ENCODE data around the gene BOC. TPM values are rescaled to one million over a fixed set of nuclear protein-coding genes. Genes with fewer than 3 reads are reported as not detected.

BOC gene
- polyA plus RNA-seq, 10 donors: 46.9 to 103 (median 66.5) TPM

- no peak for DNase-seq
These were observed 73.9 kb downstream of the BOC start for GRCh38 chr3:113285226-113285625.

GRCh38 chr3:113285741-113286140 is 74.4 kb downstream of the BOC start:
- DNase-seq: no peak

DNA sequence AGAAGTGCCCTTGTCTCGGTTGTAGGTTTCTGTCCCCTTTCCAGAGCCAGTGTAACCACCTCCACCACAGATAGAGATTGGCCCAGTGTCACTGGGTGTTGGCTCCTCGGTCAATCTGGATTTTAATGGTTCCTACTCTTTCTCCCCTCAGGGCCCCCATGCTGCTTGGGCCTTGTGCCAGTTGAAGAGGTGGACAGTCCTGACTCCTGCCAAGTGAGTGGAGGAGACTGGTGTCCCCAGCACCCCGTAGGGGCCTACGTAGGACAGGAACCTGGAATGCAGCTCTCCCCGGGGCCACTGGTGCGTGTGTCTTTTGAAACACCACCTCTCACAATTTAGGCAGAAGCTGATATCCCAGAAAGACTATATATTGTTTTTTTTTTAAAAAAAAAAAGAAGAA is 75.2 kb downstream of the BOC start:
- no peak for DNase-seq

DNA sequence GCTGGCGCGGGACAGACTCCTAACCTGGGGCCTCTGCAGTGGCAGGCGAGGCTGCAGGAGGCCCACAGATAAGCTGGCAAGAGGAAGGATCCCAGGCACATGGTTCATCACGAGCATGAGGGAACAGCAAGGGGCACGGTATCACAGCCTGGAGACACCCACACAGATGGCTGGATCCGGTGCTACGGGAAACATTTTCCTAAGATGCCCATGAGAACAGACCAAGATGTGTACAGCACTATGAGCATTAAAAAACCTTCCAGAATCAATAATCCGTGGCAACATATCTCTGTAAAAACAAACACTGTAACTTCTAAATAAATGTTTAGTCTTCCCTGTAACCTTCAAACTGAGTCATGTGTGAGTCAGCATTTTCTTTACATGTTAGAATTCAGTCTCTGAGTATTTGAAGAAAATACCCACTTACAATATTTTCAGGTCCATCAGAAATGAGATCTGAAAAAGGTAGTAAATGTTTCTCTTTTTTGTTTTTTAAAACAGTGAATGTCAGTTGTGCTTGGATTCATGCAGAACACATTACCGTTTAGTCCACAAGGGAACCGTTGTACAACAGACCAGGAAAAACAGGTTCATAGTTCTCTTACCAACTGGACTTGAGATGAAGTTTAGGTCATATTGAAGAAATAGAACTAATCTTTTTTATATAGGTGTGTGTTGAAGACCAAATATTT is 75.9 kb downstream of the BOC start:
- DNase-seq: no peak

DNA sequence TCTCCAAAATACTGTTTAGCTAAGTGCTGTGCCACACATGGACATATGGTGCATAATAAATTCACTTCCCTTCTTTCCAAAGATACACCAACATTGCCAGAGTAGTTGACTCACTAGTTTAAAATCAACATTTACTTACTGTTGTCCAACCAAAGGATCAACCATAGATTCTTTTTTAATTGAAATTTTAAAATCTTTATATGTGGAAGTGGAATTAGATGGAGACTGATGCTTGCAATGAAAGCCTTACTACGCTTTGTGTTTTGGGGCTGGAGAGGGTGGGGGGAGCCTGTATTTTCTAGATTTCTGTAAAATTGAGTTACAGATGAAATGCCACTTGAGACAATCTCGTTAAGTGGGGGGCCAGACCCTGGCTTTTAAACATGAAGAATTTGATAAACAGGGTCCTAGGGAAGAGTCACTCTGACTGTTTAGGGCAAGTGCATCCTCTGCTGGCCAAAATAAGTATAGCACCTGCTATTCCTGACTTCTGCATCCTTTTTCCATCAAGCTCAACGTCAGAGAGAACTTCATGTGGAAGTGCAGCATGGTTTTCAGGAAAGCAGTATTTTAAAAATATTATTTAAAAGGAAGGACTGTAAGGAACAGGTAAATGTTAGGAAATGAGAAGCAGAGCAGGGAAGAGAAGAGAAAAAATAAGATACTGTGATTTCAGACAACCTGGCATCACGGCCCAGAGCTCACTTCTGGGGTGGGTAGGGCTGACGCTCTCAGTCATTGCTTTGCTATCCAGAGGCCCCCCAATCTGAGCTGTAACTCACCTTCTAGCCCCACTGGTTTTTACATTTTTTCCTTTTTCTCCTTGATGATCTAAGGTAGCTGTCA is 76.7 kb downstream of the BOC start:
- peak; percentile 72 to 91 (median 86) for DNase-seq

- DNase-seq: no peak
These were observed 77.5 kb downstream of the BOC start for GRCh38 chr3:113288881-113289280.

- no peak for DNase-seq
These were observed 80.2 kb downstream of the BOC start for GRCh38 chr3:113291572-113291971.

DNA sequence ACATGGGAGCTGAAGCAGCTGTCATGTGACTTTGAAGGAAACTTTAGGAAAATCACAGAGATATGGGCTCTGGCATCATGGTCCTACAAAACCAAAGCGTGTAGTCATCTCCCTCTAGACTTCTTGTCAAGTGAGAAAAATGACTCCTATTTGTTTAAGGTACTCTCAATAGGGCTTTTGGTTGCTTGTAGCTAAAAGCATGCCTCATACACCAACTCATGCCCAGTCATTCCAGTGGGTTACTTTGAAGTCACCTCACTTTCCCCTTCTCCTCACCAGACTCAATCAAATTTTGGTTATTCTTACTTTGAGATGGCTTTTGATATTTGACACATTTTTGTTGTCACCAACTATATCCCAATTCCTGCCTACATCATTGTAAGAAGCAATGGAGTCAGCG is 81.6 kb downstream of the BOC start:
- no peak for DNase-seq

- no peak for DNase-seq
These were observed 82.0 kb downstream of the BOC start for GRCh38 chr3:113293348-113293747.

- no peak for DNase-seq
These were observed 84.1 kb downstream of the BOC start for GRCh38 chr3:113295463-113295862.

- no peak for DNase-seq
These were observed 85.9 kb downstream of the BOC start for GRCh38 chr3:113297287-113297686.

- DNase-seq: no peak
These were observed 86.5 kb downstream of the BOC start for GRCh38 chr3:113297841-113298240.

GRCh38 chr3:113300596-113300995 is 89.2 kb downstream of the BOC start:
- no peak for DNase-seq

- no peak for DNase-seq
These were observed 92.7 kb downstream of the BOC start for GRCh38 chr3:113304102-113304501.

GRCh38 chr3:113304856-113305540 is 93.6 kb downstream of the BOC start:
- DNase-seq: peak in 2 of 3 donors; percentile 13 to 47

GRCh38 chr3:113310960-113311359 is 99.6 kb downstream of the BOC start:
- DNase-seq: no peak

DNA sequence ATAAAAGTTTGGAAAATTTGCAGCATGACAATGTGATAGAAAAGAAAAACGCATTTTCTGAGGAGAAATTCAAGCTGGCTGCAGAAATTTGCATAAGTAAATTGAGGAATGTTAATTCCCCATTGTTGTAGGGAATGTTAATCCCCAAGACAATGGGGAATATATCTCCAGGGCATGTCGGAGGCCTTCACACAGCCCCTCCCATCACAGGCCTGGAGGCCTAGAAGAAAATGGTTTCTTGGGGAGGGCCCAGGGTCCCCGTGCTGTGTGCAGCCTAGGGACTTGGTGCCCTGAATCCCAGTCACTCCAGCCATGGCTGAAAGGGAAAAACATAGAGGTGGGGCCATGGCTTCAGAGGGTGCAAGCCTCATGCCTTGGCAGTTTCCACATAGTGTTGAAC is 101.1 kb downstream of the BOC start:
- DNase-seq: no peak

DNA sequence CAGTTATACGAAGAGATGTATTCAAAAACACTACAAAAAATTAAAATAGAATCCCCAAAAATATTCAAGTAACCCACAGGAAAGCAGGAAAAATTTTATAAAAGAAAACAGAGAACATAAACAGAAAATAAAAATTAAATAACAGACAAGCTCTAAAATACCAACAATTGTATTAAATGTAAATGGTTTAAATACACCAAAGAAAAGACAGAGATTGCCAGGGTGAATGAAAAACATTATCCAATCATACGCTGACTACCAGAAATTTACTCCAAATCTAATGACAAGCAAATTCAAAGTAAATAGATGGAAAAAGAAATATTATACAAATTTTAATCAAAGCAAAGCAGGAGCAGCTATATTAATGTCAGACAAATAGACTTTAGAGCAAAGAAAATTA is 103.6 kb downstream of the BOC start:
- DNase-seq: no peak

DNA sequence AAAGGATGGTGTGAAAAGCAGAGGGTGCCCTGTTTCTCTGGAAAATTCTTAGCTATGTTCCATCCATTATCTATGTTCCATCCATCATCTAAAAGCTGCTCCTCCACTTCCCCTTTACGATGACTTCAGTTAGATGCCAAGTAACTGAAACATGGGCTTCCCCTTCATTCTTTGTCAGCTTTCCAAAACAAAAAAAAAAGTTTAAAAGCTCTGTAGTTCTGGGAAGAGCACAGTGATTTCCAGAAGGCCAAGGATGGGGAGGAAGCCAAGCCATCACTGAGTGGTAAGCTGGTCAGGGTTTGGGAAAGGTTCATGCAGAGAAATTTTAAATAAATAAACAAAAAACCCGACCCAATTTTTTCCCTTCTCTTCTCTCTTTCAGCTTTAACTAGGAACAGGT is 118.4 kb downstream of the BOC start:
- no peak for DNase-seq

GRCh38 chr3:113330742-113331141 is 119.4 kb downstream of the BOC start:
- no peak for DNase-seq

- no peak for DNase-seq
These were observed 119.8 kb downstream of the BOC start for GRCh38 chr3:113331187-113331586.
